ENCODE results near the gene ACSF3.

ACSF3 gene

DNA sequence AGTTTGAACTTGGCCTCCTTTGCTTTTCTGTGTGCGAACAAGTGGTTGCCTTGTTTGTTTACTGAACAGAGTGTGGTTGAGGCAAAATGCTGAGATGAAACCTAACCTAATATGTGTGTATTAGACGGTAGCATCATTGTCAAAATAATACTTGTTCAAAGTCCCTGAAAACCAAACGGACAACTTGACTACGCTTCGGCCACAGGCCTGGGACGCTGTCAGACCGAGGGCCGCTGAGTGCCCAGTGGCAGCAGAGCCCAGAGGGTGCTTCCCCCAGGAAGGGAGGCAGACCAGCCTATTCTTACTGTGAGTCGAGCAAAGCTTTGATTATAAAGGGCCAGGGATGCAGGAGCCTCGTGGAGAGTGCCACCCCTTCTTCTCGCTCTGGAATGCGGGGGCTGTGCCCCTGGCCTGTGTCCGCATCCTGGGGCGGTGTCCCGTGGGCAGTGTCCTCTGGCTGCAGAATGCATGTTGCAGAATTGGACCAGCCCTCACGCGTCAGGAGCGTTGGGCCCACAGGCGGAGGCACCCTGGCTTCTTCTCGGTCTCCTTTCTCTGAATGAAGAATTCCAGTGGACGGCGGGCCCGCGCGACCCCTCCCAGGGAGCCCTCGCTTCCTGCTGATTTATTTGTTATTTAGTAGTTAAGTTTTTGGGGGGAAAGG, 5.2 kb downstream of the ACSF3 start:
- H3K9ac ChIP-seq (ENCODE audit: low read length), result no peak overlapping the region
- no CpG with 5 or more reads among the region's 26 CpGs for WGBS (ENCODE audit: extremely low coverage, insufficient coverage, insufficient read length)
- no peak for DNase-seq
- H3K23ac ChIP-seq (ENCODE audit: low read length), result no peak overlapping the region
- peaks cover 4% of the 10 kb centered on the region for H3K79me2 ChIP-seq (ENCODE audit: control insufficient read depth, insufficient read depth, low read length, poor library complexity)
- H3K18ac ChIP-seq (ENCODE audit: low read length), result no peak overlapping the region
- no peaks in the 10 kb centered on the region for H3K27me3 ChIP-seq (ENCODE audit: insufficient read depth, low read length)
- no peak overlapping the region for H3K4ac ChIP-seq (ENCODE audit: low read depth, low read length)
- H4K12ac ChIP-seq (ENCODE audit: low read depth, low read length), result no peak overlapping the region
- H2BK120ac ChIP-seq (ENCODE audit: insufficient read depth, low read length, poor library complexity), result no peak overlapping the region
- no peak overlapping the region for H3K27ac ChIP-seq (ENCODE audit: low read depth, low read length)
- H3K79me1 ChIP-seq (ENCODE audit: low read length), result peaks cover 3% of the 10 kb centered on the region
- no peak overlapping the region for H2AK5ac ChIP-seq (ENCODE audit: low read length)
- no peak overlapping the region for H3K4me2 ChIP-seq (ENCODE audit: low read length)
- no peak overlapping the region for H3K14ac ChIP-seq (ENCODE audit: low read length)
- no peak overlapping the region for H2BK12ac ChIP-seq (ENCODE audit: low read length)
- peaks cover 2% of the 10 kb centered on the region for H3K9me3 ChIP-seq (ENCODE audit: insufficient read depth, low read depth, low read length)
- H4K91ac ChIP-seq (ENCODE audit: low read depth, low read length), result no peak overlapping the region
- no peak overlapping the region for H4K8ac ChIP-seq (ENCODE audit: low read depth, low read length)
- H3K4me3 ChIP-seq (ENCODE audit: low read depth, low read length), result no peak overlapping the region
- no peak overlapping the region for H2BK5ac ChIP-seq (ENCODE audit: low read depth, low read length, poor library complexity)
- H3K4me1 ChIP-seq (ENCODE audit: control insufficient read depth in 1 of 2, insufficient read depth in 2 of 2, low read length in 2 of 2), result peaks cover 12 to 17% of the 10 kb centered on the region in 2 experiments
- H2AFZ ChIP-seq (ENCODE audit: insufficient read depth, low read length, poor library complexity), result no peak overlapping the region
- peaks cover 41 to 46% of the 10 kb centered on the region in 2 experiments for H3K36me3 ChIP-seq (ENCODE audit: control insufficient read depth in 1 of 2, insufficient read depth in 2 of 2, low read length in 2 of 2)

GRCh38 chr16:89099905-89100304, 6.3 kb downstream of the ACSF3 start:
- no peak overlapping the region for H2AK5ac ChIP-seq (ENCODE audit: low read length)
- H2AFZ ChIP-seq (ENCODE audit: insufficient read depth, low read length, poor library complexity), result no peak overlapping the region
- H3K23ac ChIP-seq (ENCODE audit: low read length), result no peak overlapping the region
- H3K4ac ChIP-seq (ENCODE audit: low read depth, low read length), result no peak overlapping the region
- H4K91ac ChIP-seq (ENCODE audit: low read depth, low read length), result no peak overlapping the region
- no peaks in the 10 kb centered on the region for H3K79me2 ChIP-seq (ENCODE audit: control insufficient read depth, insufficient read depth, low read length, poor library complexity)
- H2BK5ac ChIP-seq (ENCODE audit: low read depth, low read length, poor library complexity), result no peak overlapping the region
- peaks cover 3% of the 10 kb centered on the region for H3K9me3 ChIP-seq (ENCODE audit: insufficient read depth, low read depth, low read length)
- no peak overlapping the region for H3K4me2 ChIP-seq (ENCODE audit: low read length)
- H4K12ac ChIP-seq (ENCODE audit: low read depth, low read length), result no peak overlapping the region
- H3K18ac ChIP-seq (ENCODE audit: low read length), result no peak overlapping the region
- H3K27me3 ChIP-seq (ENCODE audit: insufficient read depth, low read length), result no peaks in the 10 kb centered on the region
- no CpG with 5 or more reads among the region's 11 CpGs for WGBS (ENCODE audit: extremely low coverage, insufficient coverage, insufficient read length)
- H4K8ac ChIP-seq (ENCODE audit: low read depth, low read length), result no peak overlapping the region
- no peak overlapping the region for H3K4me3 ChIP-seq (ENCODE audit: low read depth, low read length)
- H3K4me1 ChIP-seq (ENCODE audit: control insufficient read depth in 1 of 2, insufficient read depth in 2 of 2, low read length in 2 of 2), result peaks cover 7 to 11% of the 10 kb centered on the region in 2 experiments
- H3K9ac ChIP-seq (ENCODE audit: low read length), result no peak overlapping the region
- no peak for DNase-seq
- no peak overlapping the region for H3K14ac ChIP-seq (ENCODE audit: low read length)
- no peak overlapping the region for H2BK120ac ChIP-seq (ENCODE audit: insufficient read depth, low read length, poor library complexity)
- no peak overlapping the region for H2BK12ac ChIP-seq (ENCODE audit: low read length)
- no peak overlapping the region for H3K27ac ChIP-seq (ENCODE audit: low read depth, low read length)
- no peaks in the 10 kb centered on the region for H3K79me1 ChIP-seq (ENCODE audit: low read length)
- peaks cover 50 to 55% of the 10 kb centered on the region in 2 experiments for H3K36me3 ChIP-seq (ENCODE audit: control insufficient read depth in 1 of 2, insufficient read depth in 2 of 2, low read length in 2 of 2)

- Histone ChIP-seq H3K23ac (ENCODE audit: low read length) (no peak overlapping the region), H3K36me3 (ENCODE audit: control insufficient read depth in 1 of 2, insufficient read depth in 2 of 2, low read length in 2 of 2) (peaks cover 57 to 63% of the 10 kb centered on the region in 2 experiments), H3K79me2 (ENCODE audit: control insufficient read depth, insufficient read depth, low read length, poor library complexity) (no peaks in the 10 kb centered on the region), H2AFZ (ENCODE audit: insufficient read depth, low read length, poor library complexity) (no peak overlapping the region), H4K8ac (ENCODE audit: low read depth, low read length) (no peak overlapping the region), H3K27ac (ENCODE audit: low read depth, low read length) (no peak overlapping the region), H3K9ac (ENCODE audit: low read length) (no peak overlapping the region), H3K4ac (ENCODE audit: low read depth, low read length) (no peak overlapping the region), H3K4me1 (ENCODE audit: control insufficient read depth in 1 of 2, insufficient read depth in 2 of 2, low read length in 2 of 2) (peaks cover 7 to 11% of the 10 kb centered on the region in 2 experiments), H2BK5ac (ENCODE audit: low read depth, low read length, poor library complexity) (no peak overlapping the region), H2BK120ac (ENCODE audit: insufficient read depth, low read length, poor library complexity) (no peak overlapping the region), H3K79me1 (ENCODE audit: low read length) (no peaks in the 10 kb centered on the region), H3K14ac (ENCODE audit: low read length) (no peak overlapping the region), H3K18ac (ENCODE audit: low read length) (no peak overlapping the region), H3K4me2 (ENCODE audit: low read length) (no peak overlapping the region), H4K91ac (ENCODE audit: low read depth, low read length) (no peak overlapping the region), H2BK12ac (ENCODE audit: low read length) (no peak overlapping the region), H3K4me3 (ENCODE audit: low read depth, low read length) (no peak overlapping the region), H4K12ac (ENCODE audit: low read depth, low read length) (no peak overlapping the region), H3K9me3 (ENCODE audit: insufficient read depth, low read depth, low read length) (peaks cover 3% of the 10 kb centered on the region), H3K27me3 (ENCODE audit: insufficient read depth, low read length) (no peaks in the 10 kb centered on the region), H2AK5ac (ENCODE audit: low read length) (no peak overlapping the region)
- no peak for DNase-seq
- no CpG with 5 or more reads among the region's 42 CpGs for WGBS (ENCODE audit: extremely low coverage, insufficient coverage, insufficient read length)
Measured at GRCh38 chr16:89100601-89101302, 7.1 kb downstream of the ACSF3 start.

- WGBS (ENCODE audit: extremely low coverage, insufficient coverage, insufficient read length), result no CpG with 5 or more reads among the region's 37 CpGs
Measured at GRCh38 chr16:89101303-89102040, 7.8 kb downstream of the ACSF3 start.

More at GRCh38 chr16:89101303-89102040, 7.8 kb downstream of the ACSF3 start:
- H2AK5ac ChIP-seq (ENCODE audit: low read length), result no peak overlapping the region
- peaks cover 7 to 11% of the 10 kb centered on the region in 2 experiments for H3K4me1 ChIP-seq (ENCODE audit: control insufficient read depth in 1 of 2, insufficient read depth in 2 of 2, low read length in 2 of 2)
- no peak for DNase-seq
- H3K4me3 ChIP-seq (ENCODE audit: low read depth, low read length), result no peak overlapping the region
- H3K36me3 ChIP-seq (ENCODE audit: control insufficient read depth in 1 of 2, insufficient read depth in 2 of 2, low read length in 2 of 2), result peaks cover 57 to 62% of the 10 kb centered on the region in 2 experiments
- H3K18ac ChIP-seq (ENCODE audit: low read length), result no peak overlapping the region
- no peak overlapping the region for H4K12ac ChIP-seq (ENCODE audit: low read depth, low read length)
- H3K27ac ChIP-seq (ENCODE audit: low read depth, low read length), result no peak overlapping the region
- H3K4ac ChIP-seq (ENCODE audit: low read depth, low read length), result no peak overlapping the region
- no peaks in the 10 kb centered on the region for H3K79me1 ChIP-seq (ENCODE audit: low read length)
- no peak overlapping the region for H2AFZ ChIP-seq (ENCODE audit: insufficient read depth, low read length, poor library complexity)
- no peaks in the 10 kb centered on the region for H3K27me3 ChIP-seq (ENCODE audit: insufficient read depth, low read length)
- no peak overlapping the region for H4K8ac ChIP-seq (ENCODE audit: low read depth, low read length)
- H3K9ac ChIP-seq (ENCODE audit: low read length), result no peak overlapping the region
- no peak overlapping the region for H3K14ac ChIP-seq (ENCODE audit: low read length)
- no peak overlapping the region for H4K91ac ChIP-seq (ENCODE audit: low read depth, low read length)
- peaks cover 3% of the 10 kb centered on the region for H3K9me3 ChIP-seq (ENCODE audit: insufficient read depth, low read depth, low read length)
- H3K4me2 ChIP-seq (ENCODE audit: low read length), result no peak overlapping the region
- no peaks in the 10 kb centered on the region for H3K79me2 ChIP-seq (ENCODE audit: control insufficient read depth, insufficient read depth, low read length, poor library complexity)
- H2BK5ac ChIP-seq (ENCODE audit: low read depth, low read length, poor library complexity), result no peak overlapping the region
- H2BK120ac ChIP-seq (ENCODE audit: insufficient read depth, low read length, poor library complexity), result no peak overlapping the region
- no peak overlapping the region for H3K23ac ChIP-seq (ENCODE audit: low read length)
- H2BK12ac ChIP-seq (ENCODE audit: low read length), result no peak overlapping the region
